ENCODE data around the gene KCNJ5. TPM values are rescaled to one million over a fixed set of nuclear protein-coding genes. Genes with fewer than 3 reads are reported as not detected.

KCNJ5 gene
- total RNA-seq, 1 experiment from 2014 or later = 0.17 TPM

DNA sequence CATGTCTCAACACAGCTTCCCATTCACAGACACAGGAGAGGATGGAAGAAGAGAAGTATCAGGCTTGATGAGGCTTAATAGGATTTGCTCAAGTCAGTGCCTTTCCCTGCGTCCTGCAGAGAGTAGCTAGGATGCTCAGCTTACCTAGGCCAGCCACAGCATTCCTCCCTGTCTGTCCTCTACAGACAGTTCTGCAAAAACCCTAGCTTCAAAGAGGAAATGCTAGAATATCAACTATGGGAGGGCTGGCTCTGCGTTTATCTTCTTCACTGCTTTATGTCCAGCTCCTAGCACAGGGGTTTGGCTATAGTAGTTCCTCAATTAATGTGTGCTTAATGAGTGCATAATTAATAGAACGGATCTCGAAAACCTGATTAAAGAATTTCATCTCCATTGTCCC, 16.4 kb downstream of the KCNJ5 start:
- ChIA-PET POLR2A (interaction anchor here (2.1 kb wide), 1 partner anchor 15 kb away, joined by 7 read pairs; no protein-coding TSS in a partner anchor), RAD21 (ENCODE audit: low non-redundant PET in 1 of 2, low total read pairs in 2 of 2, uncharacterized antibody in 2 of 2, unreplicated experiment in 2 of 2) (no interaction called here), CTCF (interaction anchor here (0.8 to 6.5 kb wide), 6 partner anchors 15 to 49 kb away, joined by 3 to 55 read pairs (median 6); partner anchors contain the start of gene KCNJ5)
- ATAC-seq (no peak), DNase-seq (ENCODE audit: low read depth, low spot score) (no peak)
- Histone ChIP-seq H3K9me2 (ENCODE audit: insufficient read depth) (no peaks in the 10 kb centered on the region), H3K4me1 (ENCODE audit: control insufficient read depth in 1 of 2, insufficient read depth in 2 of 2, low read length in 2 of 2) (peaks cover 23 to 42% of the 10 kb centered on the region in 2 experiments), H3K27ac (ENCODE audit: low read depth, low read length) (no peak overlapping the region), H3K36me3 (ENCODE audit: control insufficient read depth in 1 of 2, insufficient read depth in 2 of 2, low read length in 2 of 2) (no peaks in the 10 kb centered on the region), H3K9ac (ENCODE audit: low read length) (no peak overlapping the region), H3K79me2 (ENCODE audit: insufficient read depth, low read length) (no peaks in the 10 kb centered on the region), H4K20me1 (ENCODE audit: insufficient read depth) (no peaks in the 10 kb centered on the region), H3K27me3 (ENCODE audit: insufficient read depth, low read length) (no peaks in the 10 kb centered on the region), H3K4me3 (replicated peaks in 1 of 2; ENCODE audit: low read depth in 1 of 2, low read length in 2 of 2) (no peak overlapping the region), H2AFZ (ENCODE audit: low read depth, low read length, poor library complexity, severe bottlenecking) (no peak overlapping the region), H3K9me3 (ENCODE audit: control insufficient read depth in 1 of 2, insufficient read depth in 1 of 2, low read depth in 1 of 2, low read length in 2 of 2) (no peaks in the 10 kb centered on the region), H3K4me2 (ENCODE audit: low read length) (peak overlapping the region; percentile 73)
- TF ChIP-seq ZNF274 (IDR thresholded peaks at IDR 0.05; ENCODE audit: low read depth, low read length) = no peak
- TF ChIP-seq EGR1 (IDR thresholded peaks at IDR 0.05; ENCODE audit: low read depth) = no peak
- no peak for TF ChIP-seq JUND (IDR thresholded peaks at IDR 0.05)
- TF ChIP-seq CBX3 (IDR thresholded peaks at IDR 0.05; ENCODE audit: low read depth) = no peak
- TF ChIP-seq RAD21 (IDR thresholded peaks at IDR 0.05; ENCODE audit: low read depth) = no peak
- TF ChIP-seq YY1 (IDR thresholded peaks at IDR 0.05; ENCODE audit: extremely low read depth, insufficient replicate concordance, low read depth, low read length) = no peak
- no peak for TF ChIP-seq FOSL1 (IDR thresholded peaks at IDR 0.05; ENCODE audit: low read depth)
- no peak for TF ChIP-seq SRF (IDR thresholded peaks at IDR 0.05; ENCODE audit: low read depth)
- TF ChIP-seq SIN3A (IDR thresholded peaks at IDR 0.05; ENCODE audit: low read depth) = no peak
- TF ChIP-seq, protein P1, sequence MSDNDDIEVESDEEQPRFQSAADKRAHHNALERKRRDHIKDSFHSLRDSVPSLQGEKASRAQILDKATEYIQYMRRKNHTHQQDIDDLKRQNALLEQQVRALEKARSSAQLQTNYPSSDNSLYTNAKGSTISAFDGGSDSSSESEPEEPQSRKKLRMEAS (IDR thresholded peaks at IDR 0.05) = no peak
- TF ChIP-seq TCF7L2 (IDR thresholded peaks at IDR 0.05; ENCODE audit: borderline replicate concordance, extremely low read depth, insufficient read depth, insufficient read length) = no peak
- TF ChIP-seq, protein P2, sequence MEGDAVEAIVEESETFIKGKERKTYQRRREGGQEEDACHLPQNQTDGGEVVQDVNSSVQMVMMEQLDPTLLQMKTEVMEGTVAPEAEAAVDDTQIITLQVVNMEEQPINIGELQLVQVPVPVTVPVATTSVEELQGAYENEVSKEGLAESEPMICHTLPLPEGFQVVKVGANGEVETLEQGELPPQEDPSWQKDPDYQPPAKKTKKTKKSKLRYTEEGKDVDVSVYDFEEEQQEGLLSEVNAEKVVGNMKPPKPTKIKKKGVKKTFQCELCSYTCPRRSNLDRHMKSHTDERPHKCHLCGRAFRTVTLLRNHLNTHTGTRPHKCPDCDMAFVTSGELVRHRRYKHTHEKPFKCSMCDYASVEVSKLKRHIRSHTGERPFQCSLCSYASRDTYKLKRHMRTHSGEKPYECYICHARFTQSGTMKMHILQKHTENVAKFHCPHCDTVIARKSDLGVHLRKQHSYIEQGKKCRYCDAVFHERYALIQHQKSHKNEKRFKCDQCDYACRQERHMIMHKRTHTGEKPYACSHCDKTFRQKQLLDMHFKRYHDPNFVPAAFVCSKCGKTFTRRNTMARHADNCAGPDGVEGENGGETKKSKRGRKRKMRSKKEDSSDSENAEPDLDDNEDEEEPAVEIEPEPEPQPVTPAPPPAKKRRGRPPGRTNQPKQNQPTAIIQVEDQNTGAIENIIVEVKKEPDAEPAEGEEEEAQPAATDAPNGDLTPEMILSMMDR (IDR thresholded peaks at IDR 0.05 in 2 of 3, conservative IDR thresholded peaks at IDR 0.05 in 1 of 3; ENCODE audit: borderline replicate concordance in 1 of 3, insufficient read depth in 1 of 3, low read depth in 2 of 3, low read length in 2 of 3) = no peak
- TF ChIP-seq EZH2phosphoT487 (IDR thresholded peaks at IDR 0.05; ENCODE audit: borderline replicate concordance) = no peak
- TF ChIP-seq, protein P3, sequence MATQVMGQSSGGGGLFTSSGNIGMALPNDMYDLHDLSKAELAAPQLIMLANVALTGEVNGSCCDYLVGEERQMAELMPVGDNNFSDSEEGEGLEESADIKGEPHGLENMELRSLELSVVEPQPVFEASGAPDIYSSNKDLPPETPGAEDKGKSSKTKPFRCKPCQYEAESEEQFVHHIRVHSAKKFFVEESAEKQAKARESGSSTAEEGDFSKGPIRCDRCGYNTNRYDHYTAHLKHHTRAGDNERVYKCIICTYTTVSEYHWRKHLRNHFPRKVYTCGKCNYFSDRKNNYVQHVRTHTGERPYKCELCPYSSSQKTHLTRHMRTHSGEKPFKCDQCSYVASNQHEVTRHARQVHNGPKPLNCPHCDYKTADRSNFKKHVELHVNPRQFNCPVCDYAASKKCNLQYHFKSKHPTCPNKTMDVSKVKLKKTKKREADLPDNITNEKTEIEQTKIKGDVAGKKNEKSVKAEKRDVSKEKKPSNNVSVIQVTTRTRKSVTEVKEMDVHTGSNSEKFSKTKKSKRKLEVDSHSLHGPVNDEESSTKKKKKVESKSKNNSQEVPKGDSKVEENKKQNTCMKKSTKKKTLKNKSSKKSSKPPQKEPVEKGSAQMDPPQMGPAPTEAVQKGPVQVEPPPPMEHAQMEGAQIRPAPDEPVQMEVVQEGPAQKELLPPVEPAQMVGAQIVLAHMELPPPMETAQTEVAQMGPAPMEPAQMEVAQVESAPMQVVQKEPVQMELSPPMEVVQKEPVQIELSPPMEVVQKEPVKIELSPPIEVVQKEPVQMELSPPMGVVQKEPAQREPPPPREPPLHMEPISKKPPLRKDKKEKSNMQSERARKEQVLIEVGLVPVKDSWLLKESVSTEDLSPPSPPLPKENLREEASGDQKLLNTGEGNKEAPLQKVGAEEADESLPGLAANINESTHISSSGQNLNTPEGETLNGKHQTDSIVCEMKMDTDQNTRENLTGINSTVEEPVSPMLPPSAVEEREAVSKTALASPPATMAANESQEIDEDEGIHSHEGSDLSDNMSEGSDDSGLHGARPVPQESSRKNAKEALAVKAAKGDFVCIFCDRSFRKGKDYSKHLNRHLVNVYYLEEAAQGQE (IDR thresholded peaks at IDR 0.05; ENCODE audit: low read depth) = no peak
- no peak for TF ChIP-seq SP1 (IDR thresholded peaks at IDR 0.05; ENCODE audit: low read depth)
- no TSS peak for BruUV-seq (replicated peaks)
- intact Hi-C loops (cut with micrococcal nuclease) = loop anchor here (2.0 kb wide), 1 partner anchor 23 kb away; no protein-coding TSS in a partner anchor
